SJSA1 (cell line): ENCODE results near the gene ING3. TPM values are rescaled to one million over a fixed set of nuclear protein-coding genes. Genes with fewer than 3 reads are reported as not detected.

Source experiments
- DNase-seq, 2 experiments: peaks; one replicate each; pipeline ENCODE4 v3.0.0-alpha.2; 2015 to 2020; ENCODE audit warnings: low spot score in 2 of 2, low read depth in 1 of 2
- H3K27ac ChIP-seq: fragments of 250-450 bp; sonication (Bioruptor Pico); 2 replicates; pipeline ENCODE4 v1.5.1; 2020; ENCODE audit warnings: mild to moderate bottlenecking, moderate library complexity
- H3K27me3 ChIP-seq: fragments of 250-450 bp; sonication (Bioruptor Pico); replicated peaks from 2 replicates; pipeline ENCODE4 v1.5.1; 2020; ENCODE audit warnings: mild to moderate bottlenecking, moderate library complexity
- H3K36me3 ChIP-seq: fragments of 250-450 bp; sonication (Bioruptor Pico); 2 replicates; pipeline ENCODE4 v1.5.1; 2020; ENCODE audit warnings: mild to moderate bottlenecking
- H3K4me1 ChIP-seq: fragments of 250-450 bp; sonication (Bioruptor Pico); replicated peaks from 2 replicates; pipeline ENCODE4 v1.6.1; 2021; ENCODE audit warnings: mild to moderate bottlenecking
- H3K4me3 ChIP-seq: fragments of 250-450 bp; sonication (Bioruptor Pico); 2 replicates; pipeline ENCODE4 v1.5.1; 2020; ENCODE audit warnings: mild to moderate bottlenecking
- H3K9me3 ChIP-seq: fragments of 250-450 bp; sonication (Bioruptor Pico); replicated peaks from 2 replicates; pipeline ENCODE4 v1.5.1; 2020; ENCODE audit warnings: mild to moderate bottlenecking
- total RNA-seq: library from RNA; depleted of rRNA; stranded (reverse); fragments of >200 nt; shearing (Covaris generic); gene quantifications from 2 replicates; pipeline ENCODE4 v1.2.3, GENCODE V29; 2014

Gene ING3
- total RNA-seq, 1 experiment from 2014 or later: 31.2 TPM

- H3K27me3 ChIP-seq: no peaks in the 10 kb centered on the region
- H3K27ac ChIP-seq: peak within 1 kb of the TSS; percentile 90
- peaks cover 26% of the 10 kb centered on the region for H3K4me1 ChIP-seq
- H3K9me3 ChIP-seq: no peaks in the 10 kb centered on the region
- H3K36me3 ChIP-seq: peaks cover 7% of the 10 kb centered on the region; the same call in 1 of the 2 replicates
- peak; percentile 83 to 86 for DNase-seq
- peak within 1 kb of the TSS; percentile 43 for H3K4me3 ChIP-seq
Observed at GRCh38 chr7:120988591-120989256, 38.1 kb downstream of the ING3 start, which contains the start of gene CPED1. CPED1 (plus strand) TSS chr7:120988711; CDS start chr7:120989622, 911 bp downstream.

DNA sequence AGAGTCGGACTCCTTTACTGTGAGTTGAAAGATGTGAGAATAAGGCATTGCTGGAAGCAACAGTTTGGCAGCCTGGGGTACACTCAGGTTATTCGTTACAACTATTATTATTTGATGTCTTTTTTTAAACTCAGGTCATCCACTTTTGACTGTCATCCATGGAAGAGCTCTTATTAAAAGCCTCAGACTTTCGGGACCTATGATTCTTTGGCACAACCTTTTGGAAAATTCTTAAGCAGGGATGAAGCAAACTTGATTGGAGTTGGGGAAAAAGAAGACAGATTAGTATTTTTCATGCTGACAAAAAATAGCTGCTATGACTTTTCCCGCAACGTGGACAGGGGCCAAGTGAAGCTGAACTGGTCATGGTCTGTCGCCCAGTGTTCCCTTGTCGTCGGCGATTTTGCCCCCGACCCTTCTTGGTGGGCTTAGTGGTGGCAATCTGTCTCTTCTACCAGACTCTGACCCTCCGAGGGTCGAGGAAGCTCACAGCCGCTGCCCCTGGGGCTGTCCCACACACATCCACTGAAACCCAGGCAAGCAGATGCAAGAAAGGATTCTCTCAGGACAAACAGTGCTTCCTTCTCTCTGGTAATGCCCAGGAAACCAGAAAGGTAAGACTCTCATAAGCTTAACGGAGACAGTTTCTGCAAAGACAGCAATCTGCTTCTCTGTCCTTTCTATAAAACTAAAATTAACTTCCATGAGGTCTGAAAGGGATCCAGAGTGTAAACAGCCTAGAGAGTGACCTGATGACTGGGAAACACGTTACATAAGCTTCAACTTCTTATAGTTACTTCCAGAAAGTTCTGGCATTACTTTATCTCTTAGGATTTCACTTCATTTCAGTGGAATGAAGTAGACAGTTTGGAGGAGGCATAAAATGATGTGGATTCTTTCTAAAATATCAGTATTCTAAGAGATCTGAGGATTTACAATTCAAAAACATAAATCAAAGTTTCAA, 39.0 kb downstream of the ING3 start:
- Histone ChIP-seq H3K4me1 (peaks cover 34% of the 10 kb centered on the region), H3K27ac (peak overlapping the region; percentile 90), H3K36me3 (peaks cover 12% of the 10 kb centered on the region), H3K9me3 (no peaks in the 10 kb centered on the region), H3K27me3 (no peaks in the 10 kb centered on the region), H3K4me3 (peak overlapping the region; percentile 43)
- DNase-seq: peak in 1 of 2 experiments; percentile 66

- H3K9me3 ChIP-seq: no peaks in the 10 kb centered on the region
- H3K27me3 ChIP-seq: no peaks in the 10 kb centered on the region
- peak overlapping the region; percentile 90 for H3K27ac ChIP-seq
- peak overlapping the region; percentile 43 for H3K4me3 ChIP-seq
- peaks cover 22% of the 10 kb centered on the region for H3K36me3 ChIP-seq
- DNase-seq: peak in 1 of 2 experiments; percentile 59
- H3K4me1 ChIP-seq: peaks cover 40% of the 10 kb centered on the region
Observed at GRCh38 chr7:120990468-120991118, 40.0 kb downstream of the ING3 start.

DNA sequence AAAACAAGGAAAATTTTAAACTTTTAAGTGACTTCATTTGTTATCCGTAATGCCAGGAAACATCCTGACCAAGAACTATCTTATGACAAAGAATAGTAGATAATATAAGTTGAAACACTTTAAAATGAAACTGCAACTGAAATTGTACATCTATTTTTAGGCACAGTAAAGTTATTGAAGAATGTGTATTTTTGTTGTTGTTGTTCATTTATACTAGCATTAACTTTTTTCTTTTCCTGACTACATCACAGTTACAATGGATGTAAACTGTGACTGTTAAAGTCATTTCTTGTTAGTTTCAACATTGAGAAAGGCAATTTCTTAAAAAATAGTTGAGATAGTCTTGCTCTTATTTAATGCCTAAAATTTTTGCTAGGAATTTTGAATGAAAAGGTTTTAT, 40.6 kb downstream of the ING3 start:
- Histone ChIP-seq H3K27ac (peak overlapping the region; percentile 90), H3K4me3 (peak overlapping the region; percentile 43), H3K27me3 (no peaks in the 10 kb centered on the region), H3K36me3 (peaks cover 23% of the 10 kb centered on the region), H3K9me3 (no peaks in the 10 kb centered on the region), H3K4me1 (peaks cover 44% of the 10 kb centered on the region)
- no peak for DNase-seq

- no peaks in the 10 kb centered on the region for H3K27me3 ChIP-seq
- DNase-seq: peak in 1 of 2 experiments; percentile 67
- H3K4me1 ChIP-seq: peaks cover 48% of the 10 kb centered on the region
- H3K27ac ChIP-seq: peak overlapping the region; percentile 90
- H3K4me3 ChIP-seq: peak overlapping the region; percentile 43
- no peaks in the 10 kb centered on the region for H3K9me3 ChIP-seq
- H3K36me3 ChIP-seq: peaks cover 24% of the 10 kb centered on the region
Observed at GRCh38 chr7:120991581-120991980, 41.0 kb downstream of the ING3 start.

DNA sequence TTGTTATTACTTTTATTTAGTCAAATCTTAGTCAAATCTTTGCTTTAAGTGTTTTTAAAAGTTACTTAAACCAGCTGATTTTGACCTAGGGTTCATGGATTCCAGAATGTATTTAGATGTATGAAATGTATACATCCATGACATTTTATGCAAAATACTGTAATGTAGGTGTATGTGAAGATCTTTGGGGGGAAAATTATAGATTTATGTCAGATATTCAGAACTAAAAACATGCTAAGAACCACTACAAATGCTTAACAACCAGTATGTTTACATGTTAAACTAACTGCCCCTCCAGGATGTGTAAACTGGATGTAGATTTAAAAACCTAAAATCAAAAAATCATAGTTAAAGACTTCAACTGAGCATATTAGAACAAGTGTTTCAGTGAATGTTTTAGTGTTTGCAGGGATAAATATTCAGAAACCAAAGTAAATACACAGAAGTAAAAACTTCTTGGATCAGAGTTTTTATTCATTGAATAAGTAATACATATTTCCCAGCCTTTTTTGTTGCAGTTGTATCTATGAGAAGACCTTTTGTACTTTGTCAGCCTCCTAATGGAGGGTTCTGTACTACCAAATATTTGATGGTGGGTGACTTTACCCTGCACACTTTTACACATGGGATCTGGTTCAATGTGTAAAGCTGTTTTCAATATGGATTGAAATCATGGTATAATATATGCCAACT, 41.8 kb downstream of the ING3 start:
- peak overlapping the region; percentile 90 for H3K27ac ChIP-seq
- H3K9me3 ChIP-seq: no peaks in the 10 kb centered on the region
- peaks cover 54% of the 10 kb centered on the region for H3K4me1 ChIP-seq
- peaks cover 31% of the 10 kb centered on the region for H3K36me3 ChIP-seq
- DNase-seq: no peak
- H3K4me3 ChIP-seq: peak overlapping the region; percentile 43
- no peaks in the 10 kb centered on the region for H3K27me3 ChIP-seq

DNA sequence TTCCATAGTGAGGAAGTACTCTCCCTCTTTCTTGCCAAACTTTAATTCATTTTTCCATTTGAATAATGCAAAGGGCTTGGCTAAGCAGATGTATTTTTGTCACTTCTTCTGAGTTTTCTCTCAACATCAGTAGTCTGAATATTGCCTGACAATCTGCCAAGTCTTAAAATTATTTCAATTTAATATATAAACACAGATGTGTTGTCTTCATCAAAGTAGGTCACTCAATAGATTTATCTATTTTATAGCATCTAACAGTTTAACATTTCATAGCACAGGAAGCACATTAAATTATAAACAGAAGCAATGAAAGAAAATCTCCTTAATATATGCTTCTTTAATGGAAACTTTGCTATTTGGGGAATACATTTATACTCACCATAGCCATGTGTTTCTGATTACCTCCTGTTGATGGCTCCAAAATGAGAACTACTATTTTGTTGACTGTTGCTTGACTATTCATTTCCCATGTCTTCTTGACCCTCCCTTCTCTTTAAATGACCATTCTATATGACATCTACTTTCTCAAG, 42.5 kb downstream of the ING3 start:
- DNase-seq: no peak
- H3K36me3 ChIP-seq: peaks cover 32% of the 10 kb centered on the region
- no peaks in the 10 kb centered on the region for H3K27me3 ChIP-seq
- peaks cover 51% of the 10 kb centered on the region for H3K4me1 ChIP-seq
- no peaks in the 10 kb centered on the region for H3K9me3 ChIP-seq
- H3K4me3 ChIP-seq: no peak overlapping the region
- peak overlapping the region; percentile 90; the same call in 1 of the 2 replicates for H3K27ac ChIP-seq

DNA sequence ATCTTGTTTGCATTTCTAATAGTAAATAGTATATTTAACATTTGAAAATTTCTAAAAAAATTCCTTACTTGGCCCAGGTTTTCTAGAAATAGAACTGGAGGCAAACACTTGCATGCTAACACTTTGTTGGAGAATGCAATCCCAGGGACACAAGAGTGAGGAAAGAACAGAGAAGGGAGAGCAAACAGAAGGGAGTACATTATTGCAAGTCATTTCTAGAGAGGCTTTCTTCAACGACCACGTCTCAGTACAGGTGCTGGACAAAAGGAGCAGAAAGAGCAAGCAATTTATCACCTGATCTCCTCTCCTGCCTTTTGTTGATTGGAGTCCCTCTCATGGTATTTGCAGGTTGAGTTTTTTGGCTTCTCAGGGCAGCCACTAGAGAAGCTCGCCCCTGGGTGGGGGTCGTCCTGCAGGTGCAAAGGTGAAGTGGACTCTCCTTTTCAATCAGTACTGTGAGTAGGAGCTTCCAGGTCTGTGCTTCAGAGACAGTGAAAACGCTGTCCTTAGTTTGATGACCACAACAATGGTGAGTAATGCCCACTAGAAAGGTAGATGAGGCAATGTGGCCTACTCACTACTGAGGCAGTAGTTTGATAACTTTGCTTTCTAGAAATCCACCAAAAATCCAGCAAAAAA, 43.1 kb downstream of the ING3 start:
- H3K9me3 ChIP-seq: no peaks in the 10 kb centered on the region
- peaks cover 32% of the 10 kb centered on the region for H3K36me3 ChIP-seq
- DNase-seq: no peak
- no peaks in the 10 kb centered on the region for H3K27me3 ChIP-seq
- 0 out of 2 replicates have a peak overlapping the region, but pooled peaks have one; percentile 90 for H3K27ac ChIP-seq
- no peak overlapping the region for H3K4me3 ChIP-seq
- peaks cover 49% of the 10 kb centered on the region for H3K4me1 ChIP-seq

GRCh38 chr7:120994512-120995410, 44.2 kb downstream of the ING3 start:
- H3K36me3 ChIP-seq: peaks cover 35% of the 10 kb centered on the region
- no peaks in the 10 kb centered on the region for H3K9me3 ChIP-seq
- H3K27ac ChIP-seq: no peak overlapping the region; the same call in 1 of the 2 replicates
- H3K4me1 ChIP-seq: peaks cover 60% of the 10 kb centered on the region
- H3K4me3 ChIP-seq: no peak overlapping the region
- DNase-seq: no peak
- no peaks in the 10 kb centered on the region for H3K27me3 ChIP-seq

DNA sequence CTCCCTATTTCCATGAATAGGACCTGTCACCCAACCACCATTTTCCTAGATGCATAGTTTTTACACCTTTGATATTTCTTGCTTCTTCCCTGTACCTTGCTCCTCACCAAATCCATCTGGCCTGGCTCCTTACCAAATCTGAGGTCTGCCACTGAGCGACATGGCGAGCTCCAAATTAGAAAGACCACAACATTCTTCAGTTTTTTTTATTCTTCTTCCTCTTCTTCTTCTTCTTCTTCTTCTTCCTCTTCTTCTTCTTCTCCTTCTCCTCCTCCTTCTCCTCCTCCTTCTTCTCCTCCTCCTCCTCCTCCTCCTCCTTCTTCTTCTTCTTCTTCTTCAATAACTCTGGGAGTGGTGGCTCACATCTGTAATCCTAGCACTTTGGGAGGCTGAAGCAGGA, 45.1 kb downstream of the ING3 start:
- Histone ChIP-seq H3K27ac (no peak overlapping the region), H3K4me3 (no peak overlapping the region), H3K27me3 (no peaks in the 10 kb centered on the region), H3K9me3 (no peaks in the 10 kb centered on the region), H3K36me3 (peaks cover 35% of the 10 kb centered on the region), H3K4me1 (peaks cover 66% of the 10 kb centered on the region)
- no peak for DNase-seq

- H3K4me1 ChIP-seq: peaks cover 74% of the 10 kb centered on the region
- no peak overlapping the region for H3K27ac ChIP-seq
- peak; percentile 58 to 81 for DNase-seq
- no peaks in the 10 kb centered on the region for H3K9me3 ChIP-seq
- no peak overlapping the region for H3K4me3 ChIP-seq
- peaks cover 35% of the 10 kb centered on the region for H3K36me3 ChIP-seq
- no peaks in the 10 kb centered on the region for H3K27me3 ChIP-seq
Observed at GRCh38 chr7:120996333-120996987, 45.9 kb downstream of the ING3 start.
